WTC11 (cell line): Measurements from ENCODE around the gene ERBB4. TPM values are rescaled to one million over a fixed set of nuclear protein-coding genes. Genes with fewer than 3 reads are reported as not detected.

Source experiments
- ATAC-seq: fragments of 200-7000 bp; cut with Tn5 transposase; 2 replicates; pipeline ENCODE4 v1.10.0; 2021; ENCODE audit warnings: mild to moderate bottlenecking, moderate library complexity
- CTCF ChIA-PET: fragments of 300-600 bp; sonication (Branson Sonifier 250); formaldehyde crosslinking; loops from one replicate; lab custom pipeline; 2021; ENCODE audit warnings: antibody characterized with exemption; lab: Charles Lee
- POLR2A ChIA-PET: fragments of 350-600 bp; sonication (Branson Sonifier 250); formaldehyde crosslinking; loops from one replicate; lab custom pipeline; 2021; ENCODE audit warnings: antibody characterized with exemption; lab: Charles Lee
- DNase-seq: peaks from one replicate; pipeline ENCODE4 v3.0.0; 2021; ENCODE audit warnings: low spot score
- H3K27ac Mint-ChIP-seq: 2 replicates; pipeline ENCODE4 v1.8.0; 2021; ENCODE audit warnings: mixed read lengths
- H3K27me3 Mint-ChIP-seq: 2 replicates; pipeline ENCODE4 v1.8.0; 2021; ENCODE audit warnings: low read depth, mild to moderate bottlenecking, moderate library complexity, mixed read lengths
- H3K36me3 Mint-ChIP-seq: 2 replicates; pipeline ENCODE4 v1.8.0; 2021; ENCODE audit warnings: mixed read lengths
- H3K4me1 Mint-ChIP-seq: 2 replicates; pipeline ENCODE4 v1.8.0; 2022; ENCODE audit warnings: mixed read lengths
- H3K4me3 Mint-ChIP-seq: 2 replicates; pipeline ENCODE4 v1.8.0; 2021; ENCODE audit warnings: mild to moderate bottlenecking, moderate library complexity, mixed read lengths
- H3K9me3 Mint-ChIP-seq: 2 replicates; pipeline ENCODE4 v1.8.0; 2021; ENCODE audit warnings: mixed read lengths
- ATF6 ChIP-seq: sonication (generic); formaldehyde crosslinking; IDR thresholded peaks from 2 replicates; pipeline ENCODE4 v1.8.1; 2023; ENCODE audit warnings: mild to moderate bottlenecking, missing genetic modification reagents
- CREM ChIP-seq: sonication (generic); formaldehyde crosslinking; IDR thresholded peaks from 2 replicates; pipeline ENCODE4 v1.8.1; 2022; ENCODE audit warnings: mild to moderate bottlenecking, missing genetic modification reagents, moderate library complexity
- ERG ChIP-seq: fragments of 250-450 bp; sonication (Bioruptor Pico); IDR thresholded peaks from 2 replicates; pipeline ENCODE4 v1.8.0; 2021; ENCODE audit warnings: mild to moderate bottlenecking
- ESRRA ChIP-seq: sonication (generic); formaldehyde crosslinking; IDR thresholded peaks from 2 replicates; pipeline ENCODE4 v1.8.1; 2022; ENCODE audit warnings: mild to moderate bottlenecking, missing genetic modification reagents, borderline replicate concordance
- ETV6 ChIP-seq: sonication (generic); formaldehyde crosslinking; IDR thresholded peaks from 2 replicates; pipeline ENCODE4 v1.8.1; 2022; ENCODE audit warnings: mild to moderate bottlenecking, missing genetic modification reagents
- FOXK1 ChIP-seq: sonication (generic); formaldehyde crosslinking; IDR thresholded peaks from 2 replicates; pipeline ENCODE4 v1.8.0; 2022; ENCODE audit warnings: mild to moderate bottlenecking, moderate library complexity, missing genetic modification reagents
- GRHL2 ChIP-seq: fragments of 250-450 bp; sonication (Bioruptor Pico); IDR thresholded peaks from 2 replicates; pipeline ENCODE4 v1.8.0; 2022; ENCODE audit warnings: mild to moderate bottlenecking, moderate library complexity; ENCODE audit not compliant: insufficient replicate concordance, severe bottlenecking
- JUN ChIP-seq: sonication (generic); formaldehyde crosslinking; IDR thresholded peaks from 2 replicates; pipeline ENCODE4 v1.8.0; 2023; ENCODE audit warnings: mild to moderate bottlenecking, missing genetic modification reagents
- NFYB ChIP-seq: sonication (generic); formaldehyde crosslinking; conservative IDR thresholded peaks from 2 replicates; pipeline ENCODE4 v1.8.0; 2022; ENCODE audit warnings: low read depth, missing genetic modification reagents
- PRRX2 ChIP-seq: fragments of 250-450 bp; sonication (Bioruptor Pico); IDR thresholded peaks from 2 replicates; pipeline ENCODE4 v1.8.0; 2021; ENCODE audit warnings: mild to moderate bottlenecking
- TEAD1 ChIP-seq: sonication (generic); formaldehyde crosslinking; IDR thresholded peaks from 2 replicates; pipeline ENCODE4 v1.8.0; 2022; ENCODE audit warnings: mild to moderate bottlenecking, missing genetic modification reagents
- USF2 ChIP-seq: sonication (generic); formaldehyde crosslinking; IDR thresholded peaks from 2 replicates; pipeline ENCODE4 v1.8.1; 2023; ENCODE audit warnings: mild to moderate bottlenecking, missing genetic modification reagents, moderate library complexity
- ZNF121 ChIP-seq: sonication (generic); formaldehyde crosslinking; IDR thresholded peaks from 2 replicates; pipeline ENCODE4 v1.8.0; 2023; ENCODE audit warnings: missing genetic modification reagents
- ZNF281 ChIP-seq: sonication (generic); formaldehyde crosslinking; IDR thresholded peaks from 2 replicates; pipeline ENCODE4 v1.8.0; 2023; ENCODE audit warnings: mild to moderate bottlenecking, missing genetic modification reagents
- ZNF396 ChIP-seq: fragments of 250-450 bp; sonication (Bioruptor Pico); IDR thresholded peaks from 2 replicates; pipeline ENCODE4 v1.8.0; 2021; ENCODE audit warnings: mild to moderate bottlenecking, moderate library complexity, borderline replicate concordance
- ZNF425 ChIP-seq: fragments of 250-450 bp; sonication (Bioruptor Pico); conservative IDR thresholded peaks from 2 replicates; pipeline ENCODE4 v1.9.0; 2021; ENCODE audit warnings: mild to moderate bottlenecking
- ZNF671 ChIP-seq: fragments of 250-450 bp; sonication (Bioruptor Pico); IDR thresholded peaks from 2 replicates; pipeline ENCODE4 v1.8.0; 2021; ENCODE audit warnings: mild to moderate bottlenecking
- total RNA-seq: library from RNA; stranded (reverse); gene quantifications from 3 replicates; pipeline ENCODE4 v1.2.3, GENCODE V29; 2021

The ERBB4 gene
- total RNA-seq, 1 experiment from 2014 or later: 1.6 TPM

- TF ChIP-seq NFYB (CRISPR knock-in tag): no peak
- no peak for TF ChIP-seq ZNF671 (CRISPR knock-in tag)
- TF ChIP-seq JUN (CRISPR knock-in tag): no peak
- TF ChIP-seq ETV6 (CRISPR knock-in tag): no peak
- TF ChIP-seq USF2: no peak
- TF ChIP-seq CREM (CRISPR knock-in tag): no peak
Observed at GRCh38 chr2:212176151-212176550, 362.5 kb downstream of the ERBB4 start (continued).

GRCh38 chr2:212173756-212174510 is 364.7 kb downstream of the ERBB4 start:
- no peak overlapping the region for H3K4me3 Mint-ChIP-seq
- H3K36me3 Mint-ChIP-seq: peaks cover 21% of the 10 kb centered on the region
- no peaks in the 10 kb centered on the region for H3K4me1 Mint-ChIP-seq
- POLR2A ChIA-PET: no interaction called here
- DNase-seq (no peak), ATAC-seq (no peak)
- no peak overlapping the region for H3K27ac Mint-ChIP-seq
- TF ChIP-seq PRRX2 (CRISPR knock-in tag) (no peak), ZNF425 (CRISPR knock-in tag) (no peak), ESRRA (CRISPR knock-in tag) (no peak), GRHL2 (CRISPR knock-in tag) (no peak), ERG (CRISPR knock-in tag) (no peak), USF2 (no peak), ZNF396 (CRISPR knock-in tag) (no peak), ZNF281 (CRISPR knock-in tag) (no peak), FOXK1 (no peak), ZNF121 (CRISPR knock-in tag) (no peak), TEAD1 (CRISPR knock-in tag) (no peak), ATF6 (CRISPR knock-in tag) (no peak)
- H3K27me3 Mint-ChIP-seq: no peaks in the 10 kb centered on the region; the same call in 1 of the 2 replicates
- CTCF ChIA-PET: no interaction called here
- H3K9me3 Mint-ChIP-seq: peaks cover 33% of the 10 kb centered on the region
